Thoracic aorta (tissue), 2 donors: ENCODE data around the gene ITGAE. TPM values are rescaled to one million over a fixed set of nuclear protein-coding genes. Genes with fewer than 3 reads are reported as not detected.

Experiments used
- ATAC-seq: fragments of 150-250 bp; one replicate; pipeline ENCODE4 v1.8.0; 2017; ENCODE audit warnings: low read depth; ENCODE audit not compliant: insufficient number of reproducible peaks, low FRiP score
- DNase-seq: peaks from one replicate; pipeline ENCODE4 v3.0.0-alpha.2; 2020; ENCODE audit warnings: low spot score
- H3K27ac ChIP-seq, 2 donors: fragments of 200-600 bp; sonication (generic); 1 replicate in 1 of 2; 2 replicates in 1 of 2; pipeline ENCODE4 v1.5.1; 2016; ENCODE audit warnings: mild to moderate bottlenecking in 2 of 2, moderate library complexity in 2 of 2
- H3K27me3 ChIP-seq: fragments of 200-600 bp; sonication (generic); replicated peaks from 2 replicates; pipeline ENCODE4 v1.6.0; 2016; ENCODE audit warnings: mild to moderate bottlenecking; ENCODE audit not compliant: insufficient read depth
- H3K36me3 ChIP-seq: fragments of 200-600 bp; sonication (generic); one replicate; pipeline ENCODE4 v1.5.1; 2016
- H3K4me1 ChIP-seq, 2 donors: fragments of 200-600 bp; sonication (generic); 1 replicate in 1 of 2; 2 replicates in 1 of 2; pipeline versions ENCODE4 v1.5.1 to v1.6.0; 2016; ENCODE audit warnings: low read depth in 2 of 2, mild to moderate bottlenecking in 1 of 2; ENCODE audit not compliant: control insufficient read depth in 1 of 2
- H3K4me3 ChIP-seq: fragments of 200-600 bp; sonication (generic); 2 replicates; pipeline ENCODE4 v1.5.1; 2016; ENCODE audit warnings: mild to moderate bottlenecking
- H3K9me3 ChIP-seq: fragments of 200-600 bp; sonication (generic); 2 replicates; pipeline ENCODE4 v1.5.1; 2016
- total RNA-seq, 2 donors: library from RNA; depleted of rRNA; stranded (reverse); fragments of >200 nt; gene quantifications; one replicate each; pipeline versions ENCODE4 v1.1.0 to v1.2.3, GENCODE V29; 2016
- TF ChIP-seq, protein P1 (sequence below): fragments of 200-600 bp; sonication (generic); IDR thresholded peaks from one replicate; pipeline ENCODE4 v1.5.1; 2019; ENCODE audit warnings: antibody characterized with exemption

The ITGAE gene
- total RNA-seq, 2 donors from 2014 or later: 4.2 to 23.4 TPM

DNA sequence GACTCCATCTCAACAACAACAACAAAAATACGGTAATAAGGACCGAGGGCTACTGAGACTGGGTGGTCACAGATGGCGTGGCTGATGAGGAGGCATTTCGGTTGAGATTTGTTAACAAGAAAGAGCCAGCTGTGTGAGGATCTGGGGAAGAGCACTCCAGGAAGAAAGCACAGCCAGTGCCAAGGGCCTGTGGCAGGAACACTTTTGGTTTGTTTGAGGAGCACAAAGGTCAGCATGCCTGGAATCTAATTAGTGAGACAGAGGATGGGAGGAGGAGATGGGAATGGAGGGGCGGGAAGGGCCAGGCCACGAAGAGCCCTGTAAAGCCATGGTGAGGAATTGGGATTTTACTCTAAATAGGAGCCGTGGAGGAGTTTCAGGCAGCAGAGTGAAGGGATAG is 52.4 kb downstream of the ITGAE start:
- no peaks in the 10 kb centered on the region for H3K4me1 ChIP-seq
- H3K27ac ChIP-seq: no peak overlapping the region
- ATAC-seq: no peak
- H3K36me3 ChIP-seq: no peaks in the 10 kb centered on the region
- TF ChIP-seq, protein P1, sequence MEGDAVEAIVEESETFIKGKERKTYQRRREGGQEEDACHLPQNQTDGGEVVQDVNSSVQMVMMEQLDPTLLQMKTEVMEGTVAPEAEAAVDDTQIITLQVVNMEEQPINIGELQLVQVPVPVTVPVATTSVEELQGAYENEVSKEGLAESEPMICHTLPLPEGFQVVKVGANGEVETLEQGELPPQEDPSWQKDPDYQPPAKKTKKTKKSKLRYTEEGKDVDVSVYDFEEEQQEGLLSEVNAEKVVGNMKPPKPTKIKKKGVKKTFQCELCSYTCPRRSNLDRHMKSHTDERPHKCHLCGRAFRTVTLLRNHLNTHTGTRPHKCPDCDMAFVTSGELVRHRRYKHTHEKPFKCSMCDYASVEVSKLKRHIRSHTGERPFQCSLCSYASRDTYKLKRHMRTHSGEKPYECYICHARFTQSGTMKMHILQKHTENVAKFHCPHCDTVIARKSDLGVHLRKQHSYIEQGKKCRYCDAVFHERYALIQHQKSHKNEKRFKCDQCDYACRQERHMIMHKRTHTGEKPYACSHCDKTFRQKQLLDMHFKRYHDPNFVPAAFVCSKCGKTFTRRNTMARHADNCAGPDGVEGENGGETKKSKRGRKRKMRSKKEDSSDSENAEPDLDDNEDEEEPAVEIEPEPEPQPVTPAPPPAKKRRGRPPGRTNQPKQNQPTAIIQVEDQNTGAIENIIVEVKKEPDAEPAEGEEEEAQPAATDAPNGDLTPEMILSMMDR: no peak
- no peaks in the 10 kb centered on the region for H3K9me3 ChIP-seq
- H3K4me3 ChIP-seq: no peak overlapping the region
- DNase-seq: no peak
- H3K27me3 ChIP-seq: no peaks in the 10 kb centered on the region

DNA sequence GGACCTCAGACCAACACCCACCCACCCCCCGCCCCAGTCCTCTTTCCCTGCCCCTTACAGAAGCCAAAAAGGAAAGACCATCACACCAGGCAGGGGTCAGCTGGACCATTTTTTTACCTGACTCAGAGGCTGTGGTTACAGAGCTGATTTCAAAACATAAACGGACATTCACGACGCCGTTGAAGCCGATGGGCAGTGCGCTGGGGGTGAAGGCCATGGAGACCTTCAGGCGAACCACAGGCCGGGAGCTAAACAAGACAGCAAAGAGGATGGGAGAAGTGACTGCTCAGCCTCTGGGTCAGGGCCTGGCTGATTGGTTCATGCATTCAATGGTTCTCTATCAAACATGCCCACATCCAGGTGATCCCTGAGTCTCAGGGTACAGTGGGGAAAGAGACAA is 53.2 kb downstream of the ITGAE start:
- Histone ChIP-seq H3K27ac (no peak overlapping the region), H3K27me3 (no peaks in the 10 kb centered on the region), H3K4me1 (no peaks in the 10 kb centered on the region), H3K36me3 (no peaks in the 10 kb centered on the region), H3K9me3 (no peaks in the 10 kb centered on the region), H3K4me3 (no peak overlapping the region)
- ATAC-seq (no peak), DNase-seq (no peak)
- TF ChIP-seq, protein P1: no peak

DNA sequence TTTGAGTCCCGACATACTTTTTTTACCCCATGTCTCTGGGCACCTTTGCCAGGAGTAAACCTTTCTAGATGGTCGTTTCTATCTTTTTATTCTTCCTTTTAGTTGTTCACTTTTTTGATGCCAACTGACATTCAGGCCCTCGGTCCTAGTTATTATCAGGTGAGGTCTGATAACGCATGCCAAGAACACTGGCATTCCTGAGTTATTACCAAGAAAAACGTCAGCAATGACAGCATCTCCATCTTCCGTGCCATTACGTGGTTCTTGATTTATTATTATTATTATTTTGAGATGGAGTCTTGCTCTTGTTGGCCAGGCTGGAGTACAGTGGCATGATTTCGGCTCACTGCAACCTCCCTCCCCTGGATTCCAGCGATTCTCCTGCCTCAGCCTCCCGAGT is 55.9 kb downstream of the ITGAE start:
- DNase-seq (no peak), ATAC-seq (no peak)
- no peak overlapping the region for H3K27ac ChIP-seq
- H3K36me3 ChIP-seq: no peaks in the 10 kb centered on the region
- H3K4me3 ChIP-seq: no peak overlapping the region
- TF ChIP-seq, protein P1: no peak
- H3K27me3 ChIP-seq: no peaks in the 10 kb centered on the region
- H3K9me3 ChIP-seq: no peaks in the 10 kb centered on the region
- H3K4me1 ChIP-seq: no peaks in the 10 kb centered on the region

DNA sequence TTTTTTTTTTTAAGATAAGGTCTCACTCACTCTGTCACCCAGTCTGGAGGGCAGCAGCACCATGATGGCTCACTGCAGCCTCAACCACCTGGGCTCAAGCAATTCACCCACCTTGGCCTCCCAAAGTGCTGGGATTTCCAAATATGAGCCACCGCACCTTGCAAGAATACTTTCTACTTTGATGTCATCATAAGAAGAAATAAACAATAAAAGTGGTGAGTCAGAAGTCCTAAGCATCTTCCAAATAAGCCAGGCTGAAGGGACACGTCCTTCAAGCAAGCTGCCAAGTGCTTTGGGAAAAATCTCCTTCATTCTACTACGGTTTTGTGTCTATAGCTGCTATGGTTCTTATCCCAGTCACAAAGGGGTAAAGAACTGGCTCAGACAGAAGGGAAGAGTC is 57.0 kb downstream of the ITGAE start:
- DNase-seq: no peak
- no peak for ATAC-seq
- Histone ChIP-seq H3K9me3 (no peaks in the 10 kb centered on the region), H3K36me3 (no peaks in the 10 kb centered on the region), H3K4me1 (no peaks in the 10 kb centered on the region), H3K27me3 (no peaks in the 10 kb centered on the region), H3K27ac (no peak overlapping the region), H3K4me3 (no peak overlapping the region)
- TF ChIP-seq, protein P1: no peak

DNA sequence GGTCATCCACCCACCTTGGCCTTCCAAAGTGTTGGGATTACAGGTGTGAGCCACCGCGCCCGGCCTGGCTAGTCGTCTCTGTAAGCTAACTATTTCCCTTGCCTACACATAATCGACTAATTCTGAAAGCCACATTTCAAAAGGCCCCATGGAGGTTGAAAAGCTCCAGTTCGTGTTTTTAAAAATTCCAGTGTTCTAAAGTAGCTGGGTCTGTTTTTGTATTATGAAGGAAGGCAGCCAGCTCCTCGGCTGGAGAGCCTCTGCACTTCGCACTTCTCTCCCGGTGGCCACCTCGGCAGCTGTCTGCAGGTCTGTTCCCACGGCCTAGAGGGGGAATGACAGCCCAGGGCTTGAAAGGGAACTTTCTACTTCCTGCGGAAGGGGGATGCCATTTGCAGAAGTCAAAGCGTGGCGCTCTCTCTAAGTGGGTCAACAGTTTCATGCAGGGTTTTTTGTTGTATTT is 60.3 kb downstream of the ITGAE start:
- no peak overlapping the region for H3K4me3 ChIP-seq
- no peaks in the 10 kb centered on the region for H3K36me3 ChIP-seq
- no peaks in the 10 kb centered on the region for H3K9me3 ChIP-seq
- TF ChIP-seq, protein P1: no peak
- peaks cover 0 to 5% of the 10 kb centered on the region in 2 donors for H3K4me1 ChIP-seq
- no peak overlapping the region for H3K27ac ChIP-seq
- ATAC-seq: no peak
- no peak for DNase-seq
- H3K27me3 ChIP-seq: no peaks in the 10 kb centered on the region
